Endothelial cell of umbilical vein (primary cell): ENCODE results near the gene PNPLA7. TPM values are rescaled to one million over a fixed set of nuclear protein-coding genes. Genes with fewer than 3 reads are reported as not detected.
"Not testable (repeated sequence)": the region's sequence is repeated elsewhere in the genome, so short reads cannot be mapped to it uniquely, and the experiment has no call there.

Experiments used
- BruUV-seq: library from RNA; stranded (reverse); fragments of 400-500 nt; replicated peaks from 2 replicates; lab custom pipeline; 2021; lab: Mats Ljungman, UMichigan
- CTCF ChIA-PET: fragments of 300-600, 350-600 bp; sonication (Branson Sonifier 250); formaldehyde crosslinking; loops from one replicate; lab custom pipeline; 2021; ENCODE audit warnings: antibody characterized with exemption, inconsistent platforms; lab: Charles Lee
- POLR2A ChIA-PET: fragments of 300-600, 350-600 bp; sonication (Branson Sonifier 250); formaldehyde crosslinking; loops from one replicate; lab custom pipeline; 2021; ENCODE audit warnings: antibody characterized with exemption, inconsistent platforms; lab: Charles Lee
- DNase-seq: peaks from one replicate; pipeline ENCODE4 v3.0.0-alpha.2; 2011; ENCODE audit warnings: low read depth, low spot score
- FAIRE-seq: peaks from 2 replicates; lab custom pipeline; 2011; peaks lifted over from hg19 to GRCh38; lab: Jason Lieb, UNC
- H2AFZ ChIP-seq: 2 replicates; pipeline ENCODE4 v1.6.0; 2012; ENCODE audit warnings: low read depth, low read length, control low read depth, inconsistent platforms
- H3K27ac ChIP-seq: 2 replicates; pipeline ENCODE4 v1.5.1; 2011; ENCODE audit warnings: low read depth, mild to moderate bottlenecking, control low read depth, low read length, moderate library complexity; ENCODE audit not compliant: insufficient read depth
- H3K27me3 ChIP-seq, 2 experiments: 2 replicates each; pipeline versions ENCODE4 v1.6.0 to v1.6.1; 2011; ENCODE audit warnings: low read length in 2 of 2, mixed read lengths in 1 of 2; ENCODE audit not compliant: control insufficient read depth in 2 of 2, insufficient read depth in 2 of 2
- H3K36me3 ChIP-seq, 2 experiments: 2 replicates in 1 of 2; 3 replicates in 1 of 2; pipeline ENCODE4 v1.5.1; 2011; ENCODE audit warnings: low read length in 2 of 2, mild to moderate bottlenecking in 1 of 2, moderate library complexity in 1 of 2; ENCODE audit not compliant: control insufficient read depth in 2 of 2, insufficient read depth in 2 of 2; ENCODE audit errors: extremely low read depth in 1 of 2
- H3K4me1 ChIP-seq: 3 replicates; pipeline ENCODE4 v1.5.1; 2011; ENCODE audit warnings: mild to moderate bottlenecking, low read length; ENCODE audit not compliant: control insufficient read depth, insufficient read depth; ENCODE audit errors: extremely low read depth
- H3K4me2 ChIP-seq: 2 replicates; pipeline ENCODE4 v1.6.1; 2011; ENCODE audit warnings: low read length, control low read depth, mixed read lengths; ENCODE audit not compliant: insufficient read depth
- H3K4me3 ChIP-seq, 3 experiments: fragments of 200-600 bp in 1 of 3; sonication (generic), shearing (Covaris generic) in 1 of 3; replicated peaks in 1 of 3; 2 replicates each; pipeline ENCODE4 v1.5.1; 2011 to 2016; ENCODE audit warnings: control low read depth in 3 of 3, low read length in 3 of 3, mild to moderate bottlenecking in 2 of 3, inconsistent platforms in 1 of 3, low read depth in 1 of 3, moderate library complexity in 1 of 3; ENCODE audit not compliant: insufficient read depth in 1 of 3
- H3K79me2 ChIP-seq: 2 replicates; pipeline ENCODE4 v1.6.0; 2012; ENCODE audit warnings: low read length, inconsistent platforms; ENCODE audit not compliant: control insufficient read depth, insufficient read depth
- H3K9ac ChIP-seq: replicated peaks from 2 replicates; pipeline ENCODE3; 2011; ENCODE audit warnings: low read length, control low read depth; ENCODE audit not compliant: insufficient read depth; ENCODE audit errors: extremely low read depth
- H3K9me1 ChIP-seq: replicated peaks from 3 replicates; pipeline ENCODE4 v1.6.0; 2011; ENCODE audit warnings: mild to moderate bottlenecking, low read length; ENCODE audit not compliant: control insufficient read depth, insufficient read depth; ENCODE audit errors: extremely low read depth
- H3K9me3 ChIP-seq: replicated peaks from 2 replicates; pipeline ENCODE4 v1.5.1; 2012; ENCODE audit warnings: low read length, inconsistent platforms; ENCODE audit not compliant: control insufficient read depth, insufficient read depth
- H4K20me1 ChIP-seq: replicated peaks from 2 replicates; pipeline ENCODE3; 2011; ENCODE audit warnings: mild to moderate bottlenecking, low read length; ENCODE audit not compliant: control insufficient read depth, insufficient read depth; ENCODE audit errors: extremely low read depth
- EZH2 ChIP-seq: IDR thresholded peaks from 2 replicates; pipeline ENCODE4 v1.6.1; 2012; ENCODE audit warnings: borderline replicate concordance, low read depth, mild to moderate bottlenecking, moderate library complexity, low read length, inconsistent platforms; ENCODE audit not compliant: severe bottlenecking
- FOS ChIP-seq: IDR thresholded peaks from 2 replicates; pipeline ENCODE4 v1.6.1; 2011; ENCODE audit warnings: mild to moderate bottlenecking, low read length, moderate library complexity, borderline replicate concordance; ENCODE audit not compliant: insufficient read depth
- GATA2 ChIP-seq: IDR thresholded peaks from 2 replicates; pipeline ENCODE4 v1.7.0; 2011; ENCODE audit warnings: low read depth, mild to moderate bottlenecking, moderate library complexity, mixed read lengths, low read length; ENCODE audit not compliant: insufficient read length, insufficient read depth
- JUN ChIP-seq: IDR thresholded peaks from 2 replicates; pipeline ENCODE4 v1.6.1; 2011; ENCODE audit warnings: borderline replicate concordance, low read depth; ENCODE audit not compliant: insufficient read length, insufficient read depth
- MYC ChIP-seq: IDR thresholded peaks from one replicate; pipeline ENCODE4 v1.6.1; 2011; ENCODE audit warnings: mild to moderate bottlenecking, low read depth, low read length
- POLR2A ChIP-seq: IDR thresholded peaks from 2 replicates; pipeline ENCODE4 v1.6.1; 2012; ENCODE audit warnings: low read depth, mild to moderate bottlenecking, control low read depth, low read length
- POLR2AphosphoS5 ChIP-seq: IDR thresholded peaks from 2 replicates; pipeline ENCODE4 v1.6.1; 2012; ENCODE audit warnings: low read depth, mild to moderate bottlenecking, control low read depth, low read length, moderate library complexity; ENCODE audit not compliant: insufficient read depth
- dilution Hi-C: fragments of 300-500 bp; cut with MboI; formaldehyde crosslinking; loops from one replicate; pipeline ENCODE4 v1.15.0; 2019; ENCODE audit warnings: low sequenced_read_pairs; ENCODE audit not compliant: extremely low pct_ligation_motif_present
- intact Hi-C: fragments of 100-400 bp; cut with micrococcal nuclease; formaldehyde crosslinking; loops from one replicate; pipeline ENCODE4 v1.10.0; 2022
- polyA plus RNA-seq, 4 experiments: library from polyadenylated mRNA; depleted of rRNA in 3 of 4; stranded (reverse) in 3 of 4; unstranded in 1 of 4; fragments of >200 nt; gene quantifications; 2 replicates each; pipeline versions ENCODE4 v1.2.1 to v1.2.3, GENCODE V29; 2011 to 2012; ENCODE audit warnings: missing spikeins in 1 of 4
- total RNA-seq: library from RNA; stranded (reverse); gene quantifications from 2 replicates; pipeline ENCODE4 v1.2.3, GENCODE V29; 2021
- TF ChIP-seq, protein P1 (sequence below), 2 donors: IDR thresholded peaks; 1 replicate in 1 of 2; 2 replicates in 1 of 2; pipeline ENCODE4 v1.5.1; 2011; ENCODE audit warnings: low read length in 2 of 2, mild to moderate bottlenecking in 2 of 2, moderate library complexity in 2 of 2, control low read depth in 1 of 2, inconsistent platforms in 1 of 2, low read depth in 1 of 2; ENCODE audit not compliant: insufficient read depth in 1 of 2; ENCODE audit errors: extremely low read depth in 1 of 2
- TF ChIP-seq, protein P2 (sequence below): IDR thresholded peaks from 2 replicates; pipeline ENCODE4 v1.6.1; 2011; ENCODE audit not compliant: insufficient read depth, insufficient read length

Gene PNPLA7
- total and polyA plus RNA-seq, 2 donors (not counting 3 experiments of a cell fraction or from before 2014, with no cell fraction given) = 1.0 to 1.9 TPM

DNA sequence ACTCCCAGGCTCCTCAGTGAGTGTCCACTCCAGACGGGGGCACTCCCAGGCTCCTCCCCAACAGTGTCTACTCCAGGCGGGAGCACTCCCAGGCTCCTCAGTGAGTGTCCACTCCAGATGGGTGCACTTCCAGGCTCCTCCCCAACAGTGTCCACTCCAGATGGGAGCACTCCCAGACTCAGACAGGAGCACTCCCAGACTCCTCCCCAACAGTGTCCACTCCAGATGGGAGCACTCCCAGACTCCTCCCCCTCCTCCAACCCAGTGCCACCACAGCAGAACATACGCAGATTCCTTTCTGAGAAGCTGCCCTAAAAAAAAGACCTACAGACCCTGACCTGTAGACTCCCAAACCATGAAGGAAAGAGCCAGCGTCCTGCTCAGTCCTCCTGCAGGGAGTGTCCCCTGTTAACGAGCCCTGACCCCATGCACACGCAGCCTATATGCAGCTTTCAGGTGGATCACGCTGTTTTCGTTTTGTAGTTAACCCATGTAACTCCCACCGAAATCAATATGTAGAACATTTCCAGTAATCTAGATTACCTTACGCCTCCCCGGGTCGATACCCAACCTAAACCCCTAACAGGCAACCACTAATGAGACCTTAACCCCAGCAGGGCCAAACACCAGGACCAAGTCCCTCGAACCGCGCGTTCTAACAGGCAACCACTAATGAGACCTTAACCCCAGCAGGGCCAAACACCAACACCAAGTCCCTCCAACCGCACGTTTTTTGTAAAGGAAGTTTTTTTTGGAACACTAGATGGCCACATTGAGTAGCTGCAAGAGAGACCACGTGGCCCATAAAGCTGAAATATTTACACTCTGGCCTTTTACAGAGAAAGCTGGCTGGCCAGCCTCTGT is 15.7 kb downstream of the PNPLA7 start:
- POLR2A ChIA-PET = interaction anchor here (0.7 kb wide), 1 partner anchor 66 kb away, joined by 3 read pairs; no protein-coding TSS in a partner anchor
- Histone ChIP-seq H3K27ac (no peak overlapping the region), H3K4me1 (peaks cover 2% of the 10 kb centered on the region), H3K4me2 (no peak overlapping the region), H3K9ac (no peak overlapping the region), H3K79me2 (no peaks in the 10 kb centered on the region), H3K36me3 (no peaks in the 10 kb centered on the region), H3K4me3 (no peak overlapping the region), H3K9me1 (no peaks in the 10 kb centered on the region), H3K27me3 (no peaks in the 10 kb centered on the region), H2AFZ (peak overlapping the region; percentile 87), H3K9me3 (no peaks in the 10 kb centered on the region), H4K20me1 (no peaks in the 10 kb centered on the region)
- BruUV-seq = no TSS peak
- FAIRE-seq (peak; percentile 91), DNase-seq (peak; percentile 71)
- TF ChIP-seq, protein P1, sequence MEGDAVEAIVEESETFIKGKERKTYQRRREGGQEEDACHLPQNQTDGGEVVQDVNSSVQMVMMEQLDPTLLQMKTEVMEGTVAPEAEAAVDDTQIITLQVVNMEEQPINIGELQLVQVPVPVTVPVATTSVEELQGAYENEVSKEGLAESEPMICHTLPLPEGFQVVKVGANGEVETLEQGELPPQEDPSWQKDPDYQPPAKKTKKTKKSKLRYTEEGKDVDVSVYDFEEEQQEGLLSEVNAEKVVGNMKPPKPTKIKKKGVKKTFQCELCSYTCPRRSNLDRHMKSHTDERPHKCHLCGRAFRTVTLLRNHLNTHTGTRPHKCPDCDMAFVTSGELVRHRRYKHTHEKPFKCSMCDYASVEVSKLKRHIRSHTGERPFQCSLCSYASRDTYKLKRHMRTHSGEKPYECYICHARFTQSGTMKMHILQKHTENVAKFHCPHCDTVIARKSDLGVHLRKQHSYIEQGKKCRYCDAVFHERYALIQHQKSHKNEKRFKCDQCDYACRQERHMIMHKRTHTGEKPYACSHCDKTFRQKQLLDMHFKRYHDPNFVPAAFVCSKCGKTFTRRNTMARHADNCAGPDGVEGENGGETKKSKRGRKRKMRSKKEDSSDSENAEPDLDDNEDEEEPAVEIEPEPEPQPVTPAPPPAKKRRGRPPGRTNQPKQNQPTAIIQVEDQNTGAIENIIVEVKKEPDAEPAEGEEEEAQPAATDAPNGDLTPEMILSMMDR (IDR thresholded peaks at IDR 0.05; ENCODE audit: extremely low read depth in 1 of 2, insufficient read depth in 1 of 2, low read depth in 1 of 2, low read length in 2 of 2) = peak; percentile 66 to 71
- TF ChIP-seq MYC = peak; percentile 46
- TF ChIP-seq POLR2AphosphoS5 = no peak
- TF ChIP-seq GATA2 = no peak
- no peak for TF ChIP-seq POLR2A
- TF ChIP-seq, protein P2, sequence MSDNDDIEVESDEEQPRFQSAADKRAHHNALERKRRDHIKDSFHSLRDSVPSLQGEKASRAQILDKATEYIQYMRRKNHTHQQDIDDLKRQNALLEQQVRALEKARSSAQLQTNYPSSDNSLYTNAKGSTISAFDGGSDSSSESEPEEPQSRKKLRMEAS = peak; percentile 96
- no peak for TF ChIP-seq FOS
- TF ChIP-seq EZH2 = no peak
- TF ChIP-seq JUN = no peak
- dilution Hi-C loops = no loop called here
- CTCF ChIA-PET = interaction anchor here (0.6 to 1.9 kb wide), 22 partner anchors 8 to 250 kb away, joined by 3 to 16 read pairs (median 5); partner anchors contain the start of genes DPH7, EXD3 and MRPL41
- intact Hi-C loops = no loop called here

DNA sequence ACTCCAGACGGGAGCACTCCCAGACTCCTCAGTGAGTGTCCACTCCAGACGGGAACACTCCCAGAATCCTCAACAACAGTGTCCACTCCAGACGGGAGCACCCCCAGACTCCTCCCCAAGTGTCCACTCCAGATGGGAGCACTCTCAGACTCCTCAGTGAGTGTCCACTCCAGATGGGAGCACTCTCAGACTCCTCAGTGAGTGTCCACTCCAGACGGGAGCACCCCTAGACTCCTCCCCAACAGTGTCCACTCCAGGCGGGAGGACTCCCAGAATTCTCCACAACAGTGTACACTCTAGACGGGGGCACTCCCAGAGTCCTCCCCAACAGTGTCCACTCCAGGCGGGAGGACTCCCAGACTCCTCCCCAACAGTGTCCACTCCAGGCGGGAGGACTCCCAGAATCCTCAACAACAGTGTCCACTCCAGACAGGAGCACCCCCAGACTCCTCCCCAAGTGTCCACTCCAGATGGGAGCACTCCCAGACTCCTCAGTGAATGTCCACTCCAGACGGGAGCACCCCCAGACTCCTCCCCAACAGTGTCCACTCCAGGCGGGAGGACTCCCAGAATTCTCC is 17.2 kb downstream of the PNPLA7 start:
- POLR2A ChIA-PET, H3K4me1 ChIP-seq: not testable (repeated sequence)

More for the DNA sequence above, 17.2 kb downstream of the PNPLA7 start:
- CTCF ChIA-PET, dilution Hi-C loops, H3K9me3 ChIP-seq, H3K27me3 ChIP-seq, H4K20me1 ChIP-seq, H3K9ac ChIP-seq, H3K27ac ChIP-seq, H3K9me1 ChIP-seq, FAIRE-seq, H3K4me2 ChIP-seq, H2AFZ ChIP-seq, BruUV-seq, DNase-seq, intact Hi-C loops, H3K4me3 ChIP-seq, H3K36me3 ChIP-seq, H3K79me2 ChIP-seq: not testable (repeated sequence)
